Panc1 (cell line): ENCODE data around the gene COL6A5. TPM values are rescaled to one million over a fixed set of nuclear protein-coding genes. Genes with fewer than 3 reads are reported as not detected.

ENCODE experiments used
- ATAC-seq: fragments of 200-7000 bp; cut with Tn5 transposase; 2 replicates; pipeline ENCODE4 v1.9.1; 2020; ENCODE audit warnings: mild to moderate bottlenecking, moderate library complexity
- BruUV-seq: library from RNA; stranded (reverse); fragments of 400-500 nt; replicated peaks from 2 replicates; lab custom pipeline; 2021; lab: Mats Ljungman, UMichigan
- CTCF ChIA-PET: fragments of 300-600 bp; sonication (Branson Sonifier 250); formaldehyde crosslinking; loops from one replicate; lab custom pipeline; 2022; ENCODE audit warnings: antibody characterized with exemption; lab: Charles Lee
- POLR2A ChIA-PET: fragments of 300-600 bp; sonication (Branson Sonifier 250); formaldehyde crosslinking; loops from one replicate; lab custom pipeline; 2022; ENCODE audit warnings: antibody characterized with exemption; lab: Charles Lee
- DNase-seq: peaks from one replicate; pipeline ENCODE4 v3.0.0-alpha.2; 2010; ENCODE audit warnings: low read depth, low spot score
- H3K27ac ChIP-seq: 2 replicates; pipeline ENCODE4 v1.5.1; 2011; ENCODE audit warnings: mild to moderate bottlenecking, low read length, inconsistent platforms
- H3K27me3 ChIP-seq: fragments of 200-500 bp; sonication (Bioruptor generic); 2 replicates; pipeline ENCODE4 v1.6.0; 2014; ENCODE audit warnings: low read length, inconsistent platforms; ENCODE audit not compliant: control insufficient read depth, insufficient read depth
- H3K36me3 ChIP-seq: fragments of 200-500 bp; sonication (Bioruptor generic); 2 replicates; pipeline ENCODE4 v1.5.1; 2014; ENCODE audit warnings: inconsistent platforms, mild to moderate bottlenecking, low read length, moderate library complexity; ENCODE audit not compliant: control insufficient read depth, insufficient read depth
- H3K4me1 ChIP-seq: 2 replicates; pipeline ENCODE4 v1.5.1; 2011; ENCODE audit warnings: inconsistent platforms, mild to moderate bottlenecking, low read length, moderate library complexity; ENCODE audit not compliant: control insufficient read depth, insufficient read depth
- H3K4me3 ChIP-seq, 2 experiments: 2 replicates each; pipeline ENCODE4 v1.5.1; 2011 to 2012; ENCODE audit warnings: low read depth in 2 of 2, low read length in 2 of 2, mild to moderate bottlenecking in 2 of 2, inconsistent platforms in 1 of 2, moderate library complexity in 1 of 2
- H3K9me3 ChIP-seq: fragments of 200-500 bp; sonication (Bioruptor generic); 2 replicates; pipeline ENCODE4 v1.5.1; 2014; ENCODE audit warnings: low read depth, mild to moderate bottlenecking, inconsistent platforms, low read length, moderate library complexity; ENCODE audit not compliant: control insufficient read depth, insufficient read depth
- POLR2AphosphoS5 ChIP-seq: IDR thresholded peaks from 2 replicates; pipeline ENCODE4 v1.6.1; 2012; ENCODE audit warnings: mild to moderate bottlenecking, low read depth, low read length, moderate library complexity
- REST ChIP-seq, 2 experiments: IDR thresholded peaks; 2 replicates each; pipeline ENCODE4 v1.6.1; 2011 to 2012; ENCODE audit warnings: low read depth in 2 of 2, control low read depth in 1 of 2, low read length in 1 of 2, mild to moderate bottlenecking in 1 of 2, moderate library complexity in 1 of 2; ENCODE audit not compliant: insufficient read depth in 1 of 2
- SIN3A ChIP-seq: IDR thresholded peaks from 2 replicates; pipeline ENCODE4 v1.6.1; 2012; ENCODE audit warnings: low read depth, mild to moderate bottlenecking, low read length, moderate library complexity, borderline replicate concordance; ENCODE audit not compliant: insufficient read depth
- TCF7L2 ChIP-seq: IDR thresholded peaks from 2 replicates; pipeline ENCODE4 v1.6.1; 2011; ENCODE audit warnings: mild to moderate bottlenecking, low read depth, low read length, inconsistent platforms
- in situ Hi-C: cut with HindIII; loops from 2 replicates; pipeline ENCODE4 v1.10.0; 2016; ENCODE audit warnings: low sequenced_read_pairs, low pct_unique_long_range_greater_than_20kb
- intact Hi-C: fragments of 100-400 bp; cut with micrococcal nuclease; formaldehyde crosslinking; loops from one replicate; pipeline ENCODE4 v1.10.0; 2022; ENCODE audit not compliant: unreplicated experiment
- total RNA-seq: library from RNA; stranded (reverse); gene quantifications from one replicate; pipeline ENCODE4 v1.2.1, GENCODE V29; 2021; ENCODE audit not compliant: unreplicated experiment
- TF ChIP-seq, protein P1 (sequence below): fragments of 450-650 bp; IDR thresholded peaks from 2 replicates; pipeline ENCODE4 v1.5.1; 2017; ENCODE audit warnings: mild to moderate bottlenecking

Gene COL6A5
- total RNA-seq, 1 experiment from 2014 or later = not detected

GRCh38 chr3:130516645-130517512 lies 171.4 kb downstream of the COL6A5 start, which contains the start of gene COL6A6:
Gene COL6A6, plus strand, starts transcription at chr3:130517177. Its CDS starts 43,188 bp downstream, at chr3:130560365.
- DNase-seq (no peak), ATAC-seq (no peak)
- intact Hi-C loops = no loop called here
- H3K4me1 ChIP-seq = no peaks in the 10 kb centered on the region
- no peaks in the 10 kb centered on the region for H3K9me3 ChIP-seq
- ChIA-PET CTCF (no interaction called here), POLR2A (no interaction called here)
- H3K27ac ChIP-seq = no peak within 1 kb of the TSS
- no TSS peak for BruUV-seq
- TF ChIP-seq TCF7L2 (no peak), SIN3A (no peak), REST (IDR thresholded peaks at IDR 0.05; ENCODE audit: insufficient read depth in 1 of 2, low read depth in 2 of 2, low read length in 1 of 2) (no peak), POLR2AphosphoS5 (no peak)
- TF ChIP-seq, protein P1, sequence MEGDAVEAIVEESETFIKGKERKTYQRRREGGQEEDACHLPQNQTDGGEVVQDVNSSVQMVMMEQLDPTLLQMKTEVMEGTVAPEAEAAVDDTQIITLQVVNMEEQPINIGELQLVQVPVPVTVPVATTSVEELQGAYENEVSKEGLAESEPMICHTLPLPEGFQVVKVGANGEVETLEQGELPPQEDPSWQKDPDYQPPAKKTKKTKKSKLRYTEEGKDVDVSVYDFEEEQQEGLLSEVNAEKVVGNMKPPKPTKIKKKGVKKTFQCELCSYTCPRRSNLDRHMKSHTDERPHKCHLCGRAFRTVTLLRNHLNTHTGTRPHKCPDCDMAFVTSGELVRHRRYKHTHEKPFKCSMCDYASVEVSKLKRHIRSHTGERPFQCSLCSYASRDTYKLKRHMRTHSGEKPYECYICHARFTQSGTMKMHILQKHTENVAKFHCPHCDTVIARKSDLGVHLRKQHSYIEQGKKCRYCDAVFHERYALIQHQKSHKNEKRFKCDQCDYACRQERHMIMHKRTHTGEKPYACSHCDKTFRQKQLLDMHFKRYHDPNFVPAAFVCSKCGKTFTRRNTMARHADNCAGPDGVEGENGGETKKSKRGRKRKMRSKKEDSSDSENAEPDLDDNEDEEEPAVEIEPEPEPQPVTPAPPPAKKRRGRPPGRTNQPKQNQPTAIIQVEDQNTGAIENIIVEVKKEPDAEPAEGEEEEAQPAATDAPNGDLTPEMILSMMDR = no peak
- H3K27me3 ChIP-seq = peaks cover 15% of the 10 kb centered on the region
- in situ Hi-C loops = no loop called here
- H3K4me3 ChIP-seq = no peak within 1 kb of the TSS
- no peaks in the 10 kb centered on the region for H3K36me3 ChIP-seq

DNA sequence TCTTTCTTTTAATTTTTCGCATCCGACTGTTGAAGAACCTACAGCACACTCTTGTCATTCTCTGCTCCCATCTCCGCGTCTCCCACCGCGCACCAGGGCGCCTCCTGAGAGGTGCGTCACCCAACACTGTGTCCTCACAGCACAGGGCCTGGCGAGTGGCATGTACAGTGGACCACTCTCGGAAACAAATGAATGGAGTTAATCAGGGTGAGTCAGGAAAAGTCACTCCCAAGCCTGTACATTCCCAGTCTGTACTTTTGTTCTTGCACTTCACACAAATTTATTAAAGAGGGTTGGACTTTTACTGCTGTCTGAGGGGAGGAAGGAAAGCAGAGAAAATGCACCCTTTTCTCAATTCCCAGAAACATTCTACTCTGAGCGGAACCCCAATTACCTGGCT lies 172.1 kb downstream of the COL6A5 start:
- intact Hi-C loops (no loop called here), in situ Hi-C loops (no loop called here)
- Histone ChIP-seq H3K4me1 (no peaks in the 10 kb centered on the region), H3K9me3 (no peaks in the 10 kb centered on the region), H3K27ac (no peak overlapping the region), H3K4me3 (no peak overlapping the region), H3K36me3 (no peaks in the 10 kb centered on the region), H3K27me3 (peaks cover 15% of the 10 kb centered on the region)
- no peak for ATAC-seq
- TF ChIP-seq TCF7L2 (no peak), POLR2AphosphoS5 (no peak), SIN3A (no peak), REST (IDR thresholded peaks at IDR 0.05; ENCODE audit: insufficient read depth in 1 of 2, low read depth in 2 of 2, low read length in 1 of 2) (no peak)
- TF ChIP-seq, protein P1 = no peak
- ChIA-PET CTCF (no interaction called here), POLR2A (no interaction called here)
- DNase-seq = no peak
- BruUV-seq = no TSS peak
